HEK293 (cell line): ENCODE measurements around the gene CKLF.

Source experiments
- CTCF ChIA-PET: fragments of 350-600 bp; formaldehyde crosslinking; extraction: SDS; loops from one replicate; lab custom pipeline; 2021; ENCODE audit warnings: antibody characterized with exemption; lab: Yijun Ruan, JAX
- POLR2A ChIA-PET: fragments of 300-600 bp; formaldehyde crosslinking; extraction: SDS; loops from one replicate; lab custom pipeline; 2020; ENCODE audit warnings: antibody characterized with exemption, inconsistent platforms; lab: Yijun Ruan, JAX
- H3K27ac ChIP-seq: fragments of 200-500 bp; sonication (Bioruptor generic); 2 replicates; pipeline ENCODE4 v1.5.1; 2014; ENCODE audit warnings: low read depth, low read length, control low read depth, inconsistent platforms; ENCODE audit errors: extremely low read depth
- H3K36me3 ChIP-seq, 2 experiments: fragments of 200-500 bp in 1 of 2; sonication (Bioruptor generic) in 1 of 2; 1 replicate in 1 of 2; 2 replicates in 1 of 2; pipeline ENCODE4 v1.5.1; 2014 to 2017; ENCODE audit warnings: inconsistent platforms in 2 of 2, low read length in 2 of 2; ENCODE audit not compliant: control insufficient read depth in 2 of 2, insufficient read depth in 1 of 2
- H3K4me1 ChIP-seq: fragments of 200-500 bp; sonication (Bioruptor generic); 2 replicates; pipeline ENCODE4 v1.5.1; 2014; ENCODE audit warnings: mild to moderate bottlenecking, low read length, inconsistent platforms; ENCODE audit not compliant: control insufficient read depth, insufficient read depth
- H3K4me3 ChIP-seq: 2 replicates; pipeline ENCODE4 v1.5.1; 2011; ENCODE audit warnings: low read depth, mild to moderate bottlenecking, control low read depth, low read length, moderate library complexity
- H3K9me3 ChIP-seq: fragments of 200-500 bp; sonication (Bioruptor generic); 2 replicates; pipeline ENCODE4 v1.5.1; 2014; ENCODE audit warnings: low read depth, low read length, inconsistent platforms; ENCODE audit not compliant: control insufficient read depth, insufficient read depth
- GFI1B ChIP-seq: fragments of 450-650 bp; formaldehyde crosslinking; IDR thresholded peaks from 2 replicates; pipeline ENCODE4 v1.5.1; 2016; ENCODE audit warnings: missing biosample characterization, missing genetic modification characterization
- IKZF3 ChIP-seq: fragments of 450-650 bp; IDR thresholded peaks from 2 replicates; pipeline ENCODE4 v1.5.0; 2018; ENCODE audit warnings: missing biosample characterization, mild to moderate bottlenecking, missing genetic modification characterization, moderate library complexity
- MYNN ChIP-seq: fragments of 450-650 bp; formaldehyde crosslinking; IDR thresholded peaks from 2 replicates; pipeline ENCODE4 v1.5.1; 2016; ENCODE audit warnings: missing biosample characterization, missing genetic modification characterization, borderline replicate concordance
- PRDM1 ChIP-seq: fragments of 450-650 bp; formaldehyde crosslinking; IDR thresholded peaks from 2 replicates; pipeline ENCODE4; 2016; ENCODE audit warnings: missing biosample characterization, missing genetic modification characterization
- SALL2 ChIP-seq: fragments of 450-650 bp; formaldehyde crosslinking; IDR thresholded peaks from 2 replicates; pipeline ENCODE4 v1.5.0; 2017; ENCODE audit warnings: missing biosample characterization, mild to moderate bottlenecking, missing genetic modification characterization, borderline replicate concordance
- ZBTB20 ChIP-seq: fragments of 450-650 bp; formaldehyde crosslinking; IDR thresholded peaks from 2 replicates; pipeline ENCODE4 v1.5.1; 2016; ENCODE audit warnings: missing biosample characterization, missing genetic modification characterization
- ZEB2 ChIP-seq: fragments of 450-650 bp; formaldehyde crosslinking; IDR thresholded peaks from 2 replicates; pipeline ENCODE4 v1.5.1; 2016; ENCODE audit warnings: missing biosample characterization, missing genetic modification characterization
- ZFP41 ChIP-seq: fragments of 450-650 bp; formaldehyde crosslinking; IDR thresholded peaks from 2 replicates; pipeline ENCODE4 v1.5.1; 2016; ENCODE audit warnings: missing biosample characterization, missing genetic modification characterization, borderline replicate concordance
- ZIC2 ChIP-seq: fragments of 450-650 bp; formaldehyde crosslinking; IDR thresholded peaks from 2 replicates; pipeline ENCODE4 v1.5.1; 2016; ENCODE audit warnings: missing biosample characterization, missing genetic modification characterization
- ZNF138 ChIP-seq: fragments of 450-650 bp; formaldehyde crosslinking; IDR thresholded peaks from 2 replicates; pipeline ENCODE4 v1.5.1; 2016; ENCODE audit warnings: missing biosample characterization, missing genetic modification characterization, borderline replicate concordance
- ZNF239 ChIP-seq: fragments of 450-650 bp; formaldehyde crosslinking; IDR thresholded peaks from 2 replicates; pipeline ENCODE4 v1.5.1; 2016; ENCODE audit warnings: missing biosample characterization, missing genetic modification characterization
- ZNF37A ChIP-seq: fragments of 450-650 bp; IDR thresholded peaks from 2 replicates; pipeline ENCODE4 v1.5.1; 2018; ENCODE audit warnings: missing biosample characterization, missing genetic modification characterization
- ZNF48 ChIP-seq: fragments of 450-650 bp; formaldehyde crosslinking; IDR thresholded peaks from 2 replicates; pipeline ENCODE4 v1.5.1; 2016; ENCODE audit warnings: missing biosample characterization, missing genetic modification characterization
- ZNF501 ChIP-seq: fragments of 450-650 bp; formaldehyde crosslinking; IDR thresholded peaks from 2 replicates; pipeline ENCODE4 v1.5.1; 2016; ENCODE audit warnings: missing biosample characterization, missing genetic modification characterization
- ZNF544 ChIP-seq: fragments of 450-650 bp; formaldehyde crosslinking; IDR thresholded peaks from 2 replicates; pipeline ENCODE4 v1.5.0; 2017; ENCODE audit warnings: missing biosample characterization, missing genetic modification characterization
- ZNF548 ChIP-seq: fragments of 450-650 bp; formaldehyde crosslinking; IDR thresholded peaks from 2 replicates; pipeline ENCODE4 v1.5.1; 2016; ENCODE audit warnings: missing biosample characterization, missing genetic modification characterization
- ZNF626 ChIP-seq: fragments of 450-650 bp; sonication (Bioruptor Pico); formaldehyde crosslinking; IDR thresholded peaks from 2 replicates; pipeline ENCODE4 v1.5.1; 2018; ENCODE audit warnings: missing biosample characterization, missing genetic modification characterization, inconsistent platforms
- ZNF660 ChIP-seq: fragments of 450-650 bp; IDR thresholded peaks from 2 replicates; pipeline ENCODE4 v1.5.1; 2018; ENCODE audit warnings: missing biosample characterization, mild to moderate bottlenecking, missing genetic modification characterization
- TF ChIP-seq, protein P1 (sequence below): fragments of 450-650 bp; formaldehyde crosslinking; IDR thresholded peaks from 2 replicates; pipeline ENCODE4 v1.5.1; 2016; ENCODE audit warnings: missing biosample characterization, missing genetic modification characterization, low read depth
- TF ChIP-seq, protein P2 (sequence below): fragments of 450-650 bp; formaldehyde crosslinking; IDR thresholded peaks from 2 replicates; pipeline ENCODE4 v1.5.1; 2016; ENCODE audit warnings: missing biosample characterization, missing genetic modification characterization
- TF ChIP-seq, protein P3 (sequence below): fragments of 450-650 bp; formaldehyde crosslinking; IDR thresholded peaks from 2 replicates; pipeline ENCODE4 v1.5.1; 2016; ENCODE audit warnings: missing biosample characterization, missing genetic modification characterization
- TF ChIP-seq, protein P4 (sequence below): fragments of 450-650 bp; formaldehyde crosslinking; IDR thresholded peaks from 2 replicates; pipeline ENCODE4 v1.5.1; 2016; ENCODE audit warnings: missing biosample characterization, missing genetic modification characterization
- TF ChIP-seq, protein P5 (sequence below): fragments of 450-650 bp; formaldehyde crosslinking; IDR thresholded peaks from 2 replicates; pipeline ENCODE4 v1.5.1; 2016; ENCODE audit warnings: missing biosample characterization, missing genetic modification characterization
- TF ChIP-seq, protein P6 (sequence below): fragments of 450-650 bp; formaldehyde crosslinking; IDR thresholded peaks from 2 replicates; pipeline ENCODE4 v1.5.1; 2016; ENCODE audit warnings: missing biosample characterization, missing genetic modification characterization

CKLF gene

DNA sequence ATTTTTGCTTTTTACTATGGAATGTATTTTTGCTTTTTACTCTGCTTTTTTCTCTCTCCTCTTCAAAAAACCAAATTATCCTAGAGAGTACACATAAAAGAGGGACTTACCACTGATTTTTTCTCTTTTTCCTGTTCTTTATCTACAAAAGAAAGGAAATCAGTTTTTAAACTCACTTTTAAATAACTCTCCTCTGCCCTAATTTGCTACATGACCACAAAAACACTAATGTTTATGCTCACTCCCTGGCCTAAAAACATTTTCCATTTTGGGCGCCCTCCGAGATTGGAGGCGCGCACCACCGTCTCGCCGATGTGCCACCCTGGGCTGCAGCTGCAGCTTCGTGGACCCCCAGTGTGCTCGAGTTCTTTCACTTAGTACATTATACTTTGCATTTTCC, 3.5 kb upstream of the CKLF start:
- H3K27ac ChIP-seq = peak overlapping the region; percentile 85; the same call in 1 of the 2 replicates
- peaks cover 0 to 5% of the 10 kb centered on the region in 2 experiments; a peak in 2 of 3 replicates for H3K36me3 ChIP-seq
- ChIA-PET POLR2A (interaction anchor here (0.6 kb wide), 1 partner anchor 193 kb away, joined by 3 read pairs; no protein-coding TSS in a partner anchor), CTCF (no interaction called here)
- H3K9me3 ChIP-seq = no peaks in the 10 kb centered on the region
- no peak overlapping the region for H3K4me3 ChIP-seq
- TF ChIP-seq ZNF548 = no peak
- peak; percentile 25 for TF ChIP-seq ZBTB20 (tag by site-specific recombination)
- no peak for TF ChIP-seq ZNF544 (tag by site-specific recombination)
- no peak for TF ChIP-seq ZNF48 (tag by site-specific recombination)
- TF ChIP-seq, protein P1, sequence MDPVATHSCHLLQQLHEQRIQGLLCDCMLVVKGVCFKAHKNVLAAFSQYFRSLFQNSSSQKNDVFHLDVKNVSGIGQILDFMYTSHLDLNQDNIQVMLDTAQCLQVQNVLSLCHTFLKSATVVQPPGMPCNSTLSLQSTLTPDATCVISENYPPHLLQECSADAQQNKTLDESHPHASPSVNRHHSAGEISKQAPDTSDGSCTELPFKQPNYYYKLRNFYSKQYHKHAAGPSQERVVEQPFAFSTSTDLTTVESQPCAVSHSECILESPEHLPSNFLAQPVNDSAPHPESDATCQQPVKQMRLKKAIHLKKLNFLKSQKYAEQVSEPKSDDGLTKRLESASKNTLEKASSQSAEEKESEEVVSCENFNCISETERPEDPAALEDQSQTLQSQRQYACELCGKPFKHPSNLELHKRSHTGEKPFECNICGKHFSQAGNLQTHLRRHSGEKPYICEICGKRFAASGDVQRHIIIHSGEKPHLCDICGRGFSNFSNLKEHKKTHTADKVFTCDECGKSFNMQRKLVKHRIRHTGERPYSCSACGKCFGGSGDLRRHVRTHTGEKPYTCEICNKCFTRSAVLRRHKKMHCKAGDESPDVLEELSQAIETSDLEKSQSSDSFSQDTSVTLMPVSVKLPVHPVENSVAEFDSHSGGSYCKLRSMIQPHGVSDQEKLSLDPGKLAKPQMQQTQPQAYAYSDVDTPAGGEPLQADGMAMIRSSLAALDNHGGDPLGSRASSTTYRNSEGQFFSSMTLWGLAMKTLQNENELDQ = no peak
- TF ChIP-seq, protein P2, sequence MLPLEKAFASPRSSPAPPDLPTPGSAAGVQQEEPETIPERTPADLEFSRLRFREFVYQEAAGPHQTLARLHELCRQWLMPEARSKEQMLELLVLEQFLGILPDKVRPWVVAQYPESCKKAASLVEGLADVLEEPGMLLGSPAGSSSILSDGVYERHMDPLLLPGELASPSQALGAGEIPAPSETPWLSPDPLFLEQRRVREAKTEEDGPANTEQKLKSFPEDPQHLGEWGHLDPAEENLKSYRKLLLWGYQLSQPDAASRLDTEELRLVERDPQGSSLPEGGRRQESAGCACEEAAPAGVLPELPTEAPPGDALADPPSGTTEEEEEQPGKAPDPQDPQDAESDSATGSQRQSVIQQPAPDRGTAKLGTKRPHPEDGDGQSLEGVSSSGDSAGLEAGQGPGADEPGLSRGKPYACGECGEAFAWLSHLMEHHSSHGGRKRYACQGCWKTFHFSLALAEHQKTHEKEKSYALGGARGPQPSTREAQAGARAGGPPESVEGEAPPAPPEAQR = no peak
- TF ChIP-seq GFI1B (tag by site-specific recombination) = no peak
- no peak for TF ChIP-seq ZNF138 (tag by site-specific recombination)
- no peak for TF ChIP-seq MYNN (tag by site-specific recombination)
- TF ChIP-seq ZNF239 (tag by site-specific recombination) = no peak
- TF ChIP-seq PRDM1 (tag by site-specific recombination) = peak; percentile 53
- no peaks in the 10 kb centered on the region for H3K4me1 ChIP-seq

DNA sequence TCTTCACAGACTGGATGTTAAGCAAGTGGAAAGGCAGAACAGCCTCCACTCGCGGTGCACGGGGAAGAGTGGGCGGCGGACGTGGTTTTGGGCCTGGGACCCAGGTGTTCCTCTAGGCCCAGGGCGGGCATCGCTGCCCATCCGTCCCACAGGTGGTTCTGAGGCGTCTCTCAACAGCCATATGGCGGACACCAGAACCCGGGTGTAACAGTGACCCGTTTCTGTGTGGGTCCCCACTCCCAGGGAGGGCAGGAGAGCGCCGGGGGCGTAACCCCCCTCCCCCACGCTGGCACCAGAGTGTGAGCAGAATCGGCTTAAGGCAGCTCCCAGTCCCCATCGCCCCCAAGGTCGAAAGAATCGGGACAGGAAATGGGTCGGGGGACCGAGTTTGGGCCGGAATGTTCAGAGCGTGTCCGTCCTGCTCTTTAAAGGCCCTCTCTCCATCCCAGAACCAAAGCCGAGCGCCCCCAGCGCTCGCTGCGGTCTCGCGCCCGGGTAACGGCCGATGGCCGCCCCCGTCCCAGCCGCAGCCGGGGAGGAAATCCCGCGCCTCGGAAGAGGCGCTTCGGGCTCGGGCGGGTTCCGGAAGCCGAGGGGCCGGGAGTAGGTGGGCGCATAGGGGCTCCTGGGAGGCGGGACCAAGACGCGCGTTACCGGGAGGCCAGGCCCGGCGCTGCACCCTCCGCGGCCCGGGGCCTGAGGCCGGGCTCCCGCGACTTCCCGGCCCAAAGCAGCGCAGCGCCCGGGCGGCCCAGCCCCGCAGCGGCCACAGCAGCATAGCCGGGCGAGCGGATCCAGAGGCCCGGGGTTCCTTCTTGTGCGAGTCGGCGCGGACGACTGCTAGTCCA, 2.9 kb upstream of the CKLF start, which contains the start of gene TK2:
TSS of gene TK2 (minus strand) at position 839 of the 848 bp plus-strand sequence. CDS start at position 778, 61 bp downstream.
- peaks cover 0 to 8% of the 10 kb centered on the region in 2 experiments; a peak in 2 of 3 replicates for H3K36me3 ChIP-seq
- peak within 1 kb of the TSS; percentile 59 for H3K4me3 ChIP-seq
- no peaks in the 10 kb centered on the region for H3K9me3 ChIP-seq
- H3K27ac ChIP-seq = peak within 1 kb of the TSS; percentile 85
- ChIA-PET POLR2A (interaction anchor here (0.6 kb wide), 1 partner anchor 192 kb away, joined by 3 read pairs; no protein-coding TSS in a partner anchor), CTCF (interaction anchor here (1.4 to 1.7 kb wide), 2 partner anchors 37 to 59 kb away, joined by 4 to 5 read pairs; no protein-coding TSS in a partner anchor)
- H3K4me1 ChIP-seq = no peaks in the 10 kb centered on the region
- TF ChIP-seq ZNF660 (tag by site-specific recombination) (peak; percentile 94), IKZF3 (tag by site-specific recombination) (no peak), ZNF37A (tag by site-specific recombination) (no peak), ZFP41 (tag by site-specific recombination) (no peak), ZNF48 (tag by site-specific recombination) (no peak), ZEB2 (tag by site-specific recombination) (peak; percentile 14; the same call in 1 of the 2 replicates), ZIC2 (no peak), ZNF501 (tag by site-specific recombination) (0 out of 2 replicates have a peak, but pooled peaks have one; percentile 59), ZNF626 (tag by site-specific recombination) (no peak), SALL2 (no peak)
- TF ChIP-seq, protein P3, sequence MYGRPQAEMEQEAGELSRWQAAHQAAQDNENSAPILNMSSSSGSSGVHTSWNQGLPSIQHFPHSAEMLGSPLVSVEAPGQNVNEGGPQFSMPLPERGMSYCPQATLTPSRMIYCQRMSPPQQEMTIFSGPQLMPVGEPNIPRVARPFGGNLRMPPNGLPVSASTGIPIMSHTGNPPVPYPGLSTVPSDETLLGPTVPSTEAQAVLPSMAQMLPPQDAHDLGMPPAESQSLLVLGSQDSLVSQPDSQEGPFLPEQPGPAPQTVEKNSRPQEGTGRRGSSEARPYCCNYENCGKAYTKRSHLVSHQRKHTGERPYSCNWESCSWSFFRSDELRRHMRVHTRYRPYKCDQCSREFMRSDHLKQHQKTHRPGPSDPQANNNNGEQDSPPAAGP (tag by site-specific recombination) = no peak
- TF ChIP-seq, protein P4, sequence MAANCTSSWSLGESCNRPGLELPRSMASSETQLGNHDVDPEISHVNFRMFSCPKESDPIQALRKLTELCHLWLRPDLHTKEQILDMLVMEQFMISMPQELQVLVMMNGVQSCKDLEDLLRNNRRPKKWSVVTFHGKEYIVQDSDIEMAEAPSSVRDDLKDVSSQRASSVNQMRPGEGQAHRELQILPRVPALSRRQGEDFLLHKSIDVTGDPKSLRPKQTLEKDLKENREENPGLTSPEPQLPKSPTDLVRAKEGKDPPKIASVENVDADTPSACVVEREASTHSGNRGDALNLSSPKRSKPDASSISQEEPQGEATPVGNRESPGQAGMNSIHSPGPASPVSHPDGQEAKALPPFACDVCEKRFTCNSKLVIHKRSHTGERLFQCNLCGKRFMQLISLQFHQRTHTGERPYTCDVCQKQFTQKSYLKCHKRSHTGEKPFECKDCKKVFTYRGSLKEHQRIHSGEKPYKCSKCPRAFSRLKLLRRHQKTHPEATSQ (tag by site-specific recombination) = no peak
- TF ChIP-seq, protein P5, sequence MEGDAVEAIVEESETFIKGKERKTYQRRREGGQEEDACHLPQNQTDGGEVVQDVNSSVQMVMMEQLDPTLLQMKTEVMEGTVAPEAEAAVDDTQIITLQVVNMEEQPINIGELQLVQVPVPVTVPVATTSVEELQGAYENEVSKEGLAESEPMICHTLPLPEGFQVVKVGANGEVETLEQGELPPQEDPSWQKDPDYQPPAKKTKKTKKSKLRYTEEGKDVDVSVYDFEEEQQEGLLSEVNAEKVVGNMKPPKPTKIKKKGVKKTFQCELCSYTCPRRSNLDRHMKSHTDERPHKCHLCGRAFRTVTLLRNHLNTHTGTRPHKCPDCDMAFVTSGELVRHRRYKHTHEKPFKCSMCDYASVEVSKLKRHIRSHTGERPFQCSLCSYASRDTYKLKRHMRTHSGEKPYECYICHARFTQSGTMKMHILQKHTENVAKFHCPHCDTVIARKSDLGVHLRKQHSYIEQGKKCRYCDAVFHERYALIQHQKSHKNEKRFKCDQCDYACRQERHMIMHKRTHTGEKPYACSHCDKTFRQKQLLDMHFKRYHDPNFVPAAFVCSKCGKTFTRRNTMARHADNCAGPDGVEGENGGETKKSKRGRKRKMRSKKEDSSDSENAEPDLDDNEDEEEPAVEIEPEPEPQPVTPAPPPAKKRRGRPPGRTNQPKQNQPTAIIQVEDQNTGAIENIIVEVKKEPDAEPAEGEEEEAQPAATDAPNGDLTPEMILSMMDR (tag by site-specific recombination) = peak; percentile 58; the same call in 1 of the 2 replicates
- TF ChIP-seq, protein P6, sequence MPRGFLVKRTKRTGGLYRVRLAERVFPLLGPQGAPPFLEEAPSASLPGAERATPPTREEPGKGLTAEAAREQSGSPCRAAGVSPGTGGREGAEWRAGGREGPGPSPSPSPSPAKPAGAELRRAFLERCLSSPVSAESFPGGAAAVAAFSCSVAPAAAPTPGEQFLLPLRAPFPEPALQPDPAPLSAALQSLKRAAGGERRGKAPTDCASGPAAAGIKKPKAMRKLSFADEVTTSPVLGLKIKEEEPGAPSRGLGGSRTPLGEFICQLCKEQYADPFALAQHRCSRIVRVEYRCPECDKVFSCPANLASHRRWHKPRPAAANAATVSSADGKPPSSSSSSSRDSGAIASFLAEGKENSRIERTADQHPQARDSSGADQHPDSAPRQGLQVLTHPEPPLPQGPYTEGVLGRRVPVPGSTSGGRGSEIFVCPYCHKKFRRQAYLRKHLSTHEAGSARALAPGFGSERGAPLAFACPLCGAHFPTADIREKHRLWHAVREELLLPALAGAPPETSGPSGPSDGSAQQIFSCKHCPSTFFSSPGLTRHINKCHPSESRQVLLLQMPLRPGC = no peak
